Fibroblast of the conjunctiva (primary cell): Measurements from ENCODE around the gene IPO11.

Source experiments
- DNase-seq: peaks from one replicate; pipeline ENCODE4 v3.0.0-alpha.2; 2010; ENCODE audit warnings: low read depth

Gene IPO11

GRCh38 chr5:62412549-62413329, at the start of gene IPO11:
Gene IPO11, plus strand, starts transcription at chr5:62412763. Its CDS starts 24,517 bp downstream, at chr5:62437280.
- DNase-seq, result peak; percentile 99

DNA sequence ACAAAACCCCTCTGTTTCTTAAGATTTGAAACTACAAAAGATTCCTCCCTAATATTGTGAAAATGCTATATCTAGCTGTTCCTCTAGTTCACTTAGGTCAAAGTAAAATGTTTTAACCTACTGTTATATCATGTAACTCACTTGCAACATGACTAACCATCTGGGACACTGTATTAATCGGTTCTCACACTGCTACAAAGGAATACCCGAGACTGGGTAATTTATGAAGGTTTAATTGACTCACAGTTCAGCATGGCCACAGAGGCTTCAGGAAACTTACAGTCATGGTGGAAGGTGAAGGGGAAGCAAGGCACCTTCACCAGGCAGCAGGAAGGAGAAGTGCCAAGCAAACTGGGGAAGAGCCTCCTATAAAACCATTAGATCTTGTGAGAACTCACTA, 43.5 kb upstream of the IPO11 start:
- no peak for DNase-seq

- DNase-seq, result no peak
These were observed 41.2 kb upstream of the IPO11 start for GRCh38 chr5:62371409-62371808.

GRCh38 chr5:62372600-62372999, 40.0 kb upstream of the IPO11 start:
- DNase-seq, result no peak

DNA sequence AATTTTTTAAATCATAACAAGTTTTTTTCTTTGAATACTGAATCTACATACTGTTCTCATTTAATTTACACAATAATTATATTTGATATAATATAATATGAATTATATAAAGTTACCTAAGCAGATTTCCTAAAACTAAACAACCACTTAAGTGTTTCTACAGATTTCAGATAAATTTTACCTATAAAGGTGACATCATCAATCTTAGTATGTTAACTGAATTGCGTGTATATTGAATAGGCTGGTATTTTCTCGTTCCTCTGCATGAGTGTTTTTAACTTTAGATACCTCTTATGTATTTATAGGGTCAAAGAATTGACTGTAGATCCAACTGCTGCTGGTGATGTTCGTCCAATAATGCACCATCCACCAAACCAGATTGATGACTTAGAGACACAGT, 39.2 kb upstream of the IPO11 start:
- DNase-seq, result no peak

- DNase-seq, result no peak
These were observed 38.5 kb upstream of the IPO11 start for GRCh38 chr5:62374090-62374489.

- no peak for DNase-seq
These were observed 36.9 kb upstream of the IPO11 start for GRCh38 chr5:62375627-62376026.

DNA sequence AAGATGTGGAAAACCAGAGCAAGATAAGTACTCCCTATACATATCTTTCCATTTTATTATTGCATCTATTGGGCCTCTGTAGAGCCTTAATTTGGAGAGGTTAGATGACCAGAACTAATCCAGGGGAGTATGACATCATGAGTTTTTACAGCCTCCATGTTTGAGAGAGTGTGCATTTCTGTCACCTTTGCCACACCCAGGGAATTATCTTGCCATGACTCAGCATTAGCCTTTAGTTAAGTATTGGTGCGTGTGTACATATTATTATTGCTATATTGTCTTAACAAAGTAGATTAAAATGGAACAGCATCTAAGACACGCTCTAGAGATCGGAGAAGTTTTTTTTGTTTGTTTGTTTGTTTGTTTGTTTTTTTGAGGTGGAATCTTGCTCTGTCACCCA, 36.5 kb upstream of the IPO11 start:
- DNase-seq, result no peak

DNA sequence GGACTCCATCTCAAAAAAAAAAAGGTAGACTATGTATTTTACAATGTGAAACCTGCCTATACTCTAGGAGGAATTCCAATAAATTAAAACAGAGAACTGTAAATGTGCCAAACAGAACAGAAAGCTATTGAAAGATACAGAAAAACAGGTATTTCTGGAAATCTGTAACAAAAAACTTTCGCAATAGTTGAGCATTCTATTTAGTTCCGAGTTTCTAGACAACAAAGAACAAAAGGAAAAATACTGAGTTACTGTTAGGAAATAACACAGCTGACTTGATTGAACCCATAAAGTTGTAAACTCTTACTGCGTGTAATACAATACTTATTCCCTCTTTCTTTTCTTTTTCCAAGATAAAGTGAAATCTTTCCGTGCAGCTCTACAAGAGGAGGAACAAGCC, 27.4 kb upstream of the IPO11 start:
- DNase-seq, result no peak

DNA sequence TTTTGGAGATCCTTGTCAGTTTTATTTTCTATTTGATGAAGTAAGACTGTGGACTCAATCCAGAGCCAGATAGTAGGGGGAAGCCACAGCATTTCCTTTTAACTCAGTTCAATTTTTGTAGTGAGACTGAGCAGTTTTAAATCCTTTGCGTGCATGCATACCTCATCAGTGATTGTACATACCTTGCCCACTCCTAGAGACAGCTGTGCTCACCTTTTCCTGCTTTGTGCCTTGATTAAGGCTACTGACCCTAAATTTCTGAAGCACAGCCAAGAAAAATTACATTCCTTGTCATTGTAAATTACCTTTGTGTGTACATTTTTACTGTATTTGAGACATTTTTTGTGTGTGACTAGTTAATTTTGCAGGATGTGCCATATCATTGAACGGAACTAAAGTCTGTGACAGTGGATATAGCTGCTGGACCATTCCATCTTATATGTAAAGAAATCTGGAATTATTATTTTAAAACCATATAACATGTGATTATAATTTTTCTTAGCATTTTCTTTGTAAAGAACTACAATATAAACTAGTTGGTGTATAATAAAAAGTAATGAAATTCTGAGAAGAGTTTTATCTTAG, 26.7 kb upstream of the IPO11 start:
- DNase-seq, result no peak

DNA sequence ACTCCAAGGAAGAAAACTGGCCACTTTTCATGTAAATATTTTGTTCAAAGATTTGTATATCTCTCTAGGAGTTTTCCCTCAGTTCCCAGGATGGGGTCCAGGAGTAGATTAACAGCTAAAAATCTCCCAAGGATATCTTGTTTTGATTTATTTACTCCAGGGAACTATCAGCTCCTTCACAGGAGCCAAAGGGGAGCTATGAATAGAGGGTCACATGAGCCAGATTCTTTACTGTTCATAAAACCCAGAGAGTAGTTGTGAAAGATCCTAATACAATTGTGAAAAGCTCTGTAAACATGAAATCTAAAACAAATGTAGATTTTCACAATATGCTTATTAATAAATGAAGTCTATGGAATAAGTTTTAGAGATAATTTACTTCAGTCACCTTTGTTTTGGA, 25.7 kb upstream of the IPO11 start:
- DNase-seq, result peak; percentile 6

GRCh38 chr5:62395210-62395950, 17.2 kb upstream of the IPO11 start:
- no peak for DNase-seq

DNA sequence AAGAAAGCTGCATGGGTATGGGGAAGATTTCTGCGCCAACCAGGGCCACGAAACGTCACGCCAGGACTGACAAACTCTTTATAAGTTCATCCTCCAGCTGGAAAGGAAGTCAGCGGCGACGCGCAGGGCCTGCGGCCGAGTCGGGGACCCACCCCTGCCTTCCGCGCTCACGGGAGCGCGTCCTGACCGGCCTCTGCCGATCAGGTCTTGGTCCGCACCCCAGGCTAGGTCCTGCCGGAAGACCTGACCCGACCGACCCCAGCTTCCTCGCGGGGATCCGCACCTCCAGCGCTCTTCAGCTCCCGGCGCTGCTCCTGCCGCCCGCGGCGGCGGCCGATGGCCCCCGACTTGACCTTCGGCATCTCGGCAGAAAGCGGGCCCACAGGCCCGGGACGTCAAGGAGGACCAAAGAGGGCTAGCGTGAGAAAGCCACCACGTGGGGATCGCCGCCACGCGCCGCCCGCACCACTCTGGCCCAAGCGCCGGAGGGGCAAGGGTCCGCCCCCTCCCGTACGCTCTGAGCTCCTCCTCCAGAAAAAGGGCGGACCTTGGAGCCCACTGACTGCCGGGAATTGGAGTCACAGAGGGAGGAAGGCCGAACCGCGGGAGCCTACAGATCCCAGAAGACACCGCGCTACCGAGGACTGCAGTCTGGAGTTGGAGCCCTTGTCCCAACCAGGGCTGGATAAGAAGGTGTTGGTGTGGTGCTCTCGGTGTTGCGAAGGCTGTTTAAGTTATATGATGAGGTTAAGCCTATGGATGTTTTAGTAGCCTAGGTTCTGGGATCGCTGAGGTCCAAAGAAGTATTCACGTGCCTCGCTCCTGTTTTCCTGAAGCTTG, 8.9 kb upstream of the IPO11 start, which contains the start of gene DIMT1:
DIMT1 (minus strand) TSS at position 495 of the 840 bp plus-strand sequence; CDS start at position 362, 133 bp downstream.
- peak; percentile 96 for DNase-seq

GRCh38 chr5:62413711-62414110, 1.1 kb downstream of the IPO11 start:
- DNase-seq, result no peak

- DNase-seq, result no peak
These were observed 6.0 kb downstream of the IPO11 start for GRCh38 chr5:62418462-62419076.

GRCh38 chr5:62419609-62420008, 7.0 kb downstream of the IPO11 start:
- no peak for DNase-seq

DNA sequence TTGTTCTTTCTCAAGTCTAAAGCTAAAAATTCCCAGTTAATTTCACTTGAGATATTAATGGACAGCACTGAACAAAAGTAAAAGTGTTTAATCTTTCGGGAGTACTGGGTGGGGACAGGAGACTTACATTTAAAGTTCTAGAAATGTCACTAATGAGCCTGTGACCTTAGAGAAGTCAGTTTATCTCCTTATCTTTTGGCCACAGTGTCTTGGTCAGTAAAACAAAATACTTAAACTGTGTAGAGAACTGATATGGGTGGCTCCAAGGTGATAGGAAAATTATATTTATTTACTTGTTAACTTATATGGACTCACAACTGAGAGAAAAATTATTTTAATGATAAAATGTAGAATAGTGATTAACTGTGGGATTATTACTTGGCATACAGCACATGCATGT, 8.9 kb downstream of the IPO11 start:
- no peak for DNase-seq

GRCh38 chr5:62424763-62425162, 12.2 kb downstream of the IPO11 start:
- DNase-seq, result no peak

GRCh38 chr5:62431735-62432620, 19.4 kb downstream of the IPO11 start:
- no peak for DNase-seq

DNA sequence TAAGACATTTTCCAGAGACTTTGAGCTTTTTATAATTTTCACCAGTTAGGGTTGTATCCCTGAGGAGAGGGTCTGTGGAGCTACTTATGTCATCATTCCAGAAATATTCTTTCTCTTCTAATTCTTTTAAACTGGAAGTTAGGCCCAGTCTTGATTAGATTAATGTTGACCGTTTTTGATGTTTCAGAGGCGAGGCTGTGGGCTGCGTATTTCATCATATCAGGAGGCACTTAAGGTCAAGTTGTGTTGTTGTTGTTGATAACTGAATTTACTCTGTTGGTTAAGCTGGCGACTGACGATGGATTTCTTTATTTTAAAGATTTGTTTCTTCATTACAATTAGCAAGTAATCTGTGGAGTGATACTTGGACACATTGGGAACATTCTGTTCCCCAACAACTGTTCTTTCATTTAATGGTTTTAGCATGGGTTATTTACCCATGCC, 20.1 kb downstream of the IPO11 start:
- no peak for DNase-seq

DNA sequence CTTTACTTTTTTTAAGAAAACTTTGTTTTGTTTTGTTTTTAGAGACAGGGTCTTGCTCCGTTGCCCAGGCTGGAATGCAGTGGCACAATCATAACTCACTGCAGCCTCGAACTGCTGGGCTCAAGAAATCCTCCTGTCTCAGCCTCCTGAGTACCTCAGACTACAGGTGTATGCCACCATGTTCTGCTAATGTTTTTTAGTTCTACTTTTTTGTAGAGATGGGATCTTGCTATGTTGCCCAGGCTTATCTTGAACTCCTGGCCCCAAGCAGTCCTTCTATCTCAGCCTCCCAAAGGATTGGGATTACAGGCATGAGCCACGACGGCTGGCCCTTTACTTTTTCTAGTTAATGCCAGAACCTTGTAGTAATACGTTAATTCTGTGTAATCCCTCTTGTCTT, 36.0 kb downstream of the IPO11 start:
- no peak for DNase-seq
